Measurements from ENCODE around the gene EID2.

GRCh38 chr19:39553082-39553652 is 13.2 kb upstream of the EID2 start:
- TF ChIP-seq USF2 (IDR thresholded peaks at IDR 0.05; ENCODE audit: low read depth, low read length) (no peak), CTCF (conservative IDR thresholded peaks at IDR 0.05; ENCODE audit: low read depth, low read length) (no peak), SMC3 (IDR thresholded peaks at IDR 0.05; ENCODE audit: low read depth, low read length) (no peak), MAZ (IDR thresholded peaks at IDR 0.05; ENCODE audit: borderline replicate concordance, low read depth, low read length) (no peak), POLR2A (IDR thresholded peaks at IDR 0.05; ENCODE audit: low read depth, low read length) (no peak), MAFK (IDR thresholded peaks at IDR 0.05; ENCODE audit: low read depth, low read length) (no peak), RAD21 (IDR thresholded peaks at IDR 0.05; ENCODE audit: low read length) (no peak), ELK1 (IDR thresholded peaks at IDR 0.05; ENCODE audit: borderline replicate concordance, low read depth, low read length) (no peak), FOS (IDR thresholded peaks at IDR 0.05; ENCODE audit: low read depth, low read length) (no peak)

Measured in IMR-90 (cell line).